Osteoblast (primary cell): Measurements from ENCODE around the gene TLK1. TPM values are rescaled to one million over a fixed set of nuclear protein-coding genes. Genes with fewer than 3 reads are reported as not detected.

Experiments used
- DNase-seq: peaks from one replicate; pipeline ENCODE4 v3.0.0; 2011; ENCODE audit warnings: low spot score, mixed read lengths; ENCODE audit not compliant: insufficient read length; ENCODE audit errors: missing footprints
- H2AFZ ChIP-seq: 2 replicates; pipeline ENCODE4 v1.6.0; 2011; ENCODE audit warnings: mild to moderate bottlenecking, low read length
- H3K27ac ChIP-seq: 2 replicates; pipeline ENCODE4 v1.5.1; 2011; ENCODE audit warnings: mild to moderate bottlenecking, low read depth, low read length, moderate library complexity
- H3K27me3 ChIP-seq: 2 replicates; pipeline ENCODE4 v1.6.0; 2012; ENCODE audit warnings: mild to moderate bottlenecking, control low read depth, inconsistent platforms, low read length, moderate library complexity; ENCODE audit not compliant: insufficient read depth
- H3K36me3 ChIP-seq: 2 replicates; pipeline ENCODE4 v1.5.1; 2011; ENCODE audit warnings: mild to moderate bottlenecking, low read length, control low read depth, moderate library complexity; ENCODE audit not compliant: insufficient read depth
- H3K4me1 ChIP-seq: 2 replicates; pipeline ENCODE4 v1.5.1; 2011; ENCODE audit warnings: mild to moderate bottlenecking, low read length, control low read depth, moderate library complexity; ENCODE audit not compliant: insufficient read depth
- H3K4me2 ChIP-seq: 2 replicates; pipeline ENCODE4 v1.6.0; 2011; ENCODE audit warnings: mild to moderate bottlenecking, low read length; ENCODE audit not compliant: insufficient read depth
- H3K4me3 ChIP-seq: fragments of 200-600 bp; sonication (generic); 3 replicates; pipeline ENCODE4 v1.5.1; 2012; ENCODE audit warnings: mild to moderate bottlenecking, low read length, inconsistent platforms; ENCODE audit not compliant: insufficient read depth
- H3K79me2 ChIP-seq: 2 replicates; pipeline ENCODE4 v1.6.0; 2012; ENCODE audit warnings: mild to moderate bottlenecking, low read length, control low read depth, inconsistent platforms; ENCODE audit not compliant: insufficient read depth
- H3K9me3 ChIP-seq: 2 replicates; pipeline ENCODE4 v1.5.1; 2011; ENCODE audit warnings: low read depth, low read length, control low read depth
- H4K20me1 ChIP-seq: 2 replicates; pipeline ENCODE4 v1.6.0; 2012; ENCODE audit warnings: mild to moderate bottlenecking, low read length, control low read depth; ENCODE audit not compliant: insufficient read depth
- CTCF ChIP-seq: IDR thresholded peaks from 2 replicates; pipeline ENCODE4 v1.5.1; 2011; ENCODE audit warnings: mild to moderate bottlenecking, low read depth, low read length, moderate library complexity; ENCODE audit errors: extremely low read depth
- total RNA-seq: library from RNA; depleted of rRNA; stranded (reverse); fragments of >200 nt; gene quantifications from 2 replicates; pipeline ENCODE4 v1.2.3, GENCODE V29; 2012

Gene TLK1
- total RNA-seq, 1 donor: 22.1 TPM

GRCh38 chr2:171200469-171200868, 39.8 kb upstream of the TLK1 start:
- Histone ChIP-seq H3K27ac (no peak overlapping the region), H3K4me3 (no peak overlapping the region), H3K4me2 (no peak overlapping the region), H3K27me3 (no peaks in the 10 kb centered on the region), H2AFZ (no peak overlapping the region), H3K9me3 (no peaks in the 10 kb centered on the region), H3K36me3 (no peaks in the 10 kb centered on the region), H3K4me1 (no peaks in the 10 kb centered on the region), H4K20me1 (no peaks in the 10 kb centered on the region), H3K79me2 (no peaks in the 10 kb centered on the region)
- no peak for TF ChIP-seq CTCF
- DNase-seq: no peak

- Histone ChIP-seq H3K27me3 (no peaks in the 10 kb centered on the region), H4K20me1 (no peaks in the 10 kb centered on the region), H3K4me3 (no peak overlapping the region), H3K9me3 (no peaks in the 10 kb centered on the region), H3K27ac (no peak overlapping the region), H3K79me2 (no peaks in the 10 kb centered on the region), H3K36me3 (no peaks in the 10 kb centered on the region), H3K4me2 (no peak overlapping the region), H3K4me1 (peaks cover 6% of the 10 kb centered on the region), H2AFZ (no peak overlapping the region)
- TF ChIP-seq CTCF: no peak
- no peak for DNase-seq
Measured at GRCh38 chr2:171191021-171191420, 30.3 kb upstream of the TLK1 start.

- Histone ChIP-seq H3K27ac (no peak overlapping the region), H3K36me3 (no peaks in the 10 kb centered on the region), H3K4me1 (peaks cover 14% of the 10 kb centered on the region), H3K27me3 (peaks cover 5% of the 10 kb centered on the region), H3K4me3 (no peak overlapping the region), H4K20me1 (no peaks in the 10 kb centered on the region), H2AFZ (no peak overlapping the region), H3K79me2 (no peaks in the 10 kb centered on the region), H3K9me3 (no peaks in the 10 kb centered on the region), H3K4me2 (no peak overlapping the region)
- DNase-seq: no peak
- TF ChIP-seq CTCF: no peak
Measured at GRCh38 chr2:171187819-171188218, 27.1 kb upstream of the TLK1 start.

GRCh38 chr2:171187177-171187576, 26.5 kb upstream of the TLK1 start:
- no peaks in the 10 kb centered on the region for H3K9me3 ChIP-seq
- H3K36me3 ChIP-seq: no peaks in the 10 kb centered on the region
- H3K4me2 ChIP-seq: no peak overlapping the region
- no peak overlapping the region for H2AFZ ChIP-seq
- H3K4me1 ChIP-seq: peaks cover 14% of the 10 kb centered on the region
- no peak for TF ChIP-seq CTCF
- no peak for DNase-seq
- H3K27ac ChIP-seq: no peak overlapping the region
- no peaks in the 10 kb centered on the region for H4K20me1 ChIP-seq
- no peaks in the 10 kb centered on the region for H3K79me2 ChIP-seq
- H3K4me3 ChIP-seq: no peak overlapping the region
- H3K27me3 ChIP-seq: peaks cover 5% of the 10 kb centered on the region
